Astrocyte (in vitro differentiated cells and primary cell): ENCODE data around the gene AQP3. TPM values are rescaled to one million over a fixed set of nuclear protein-coding genes. Genes with fewer than 3 reads are reported as not detected.

Source experiments
- DNase-seq: peaks from one replicate; pipeline ENCODE4 v3.0.0-alpha.2; 2010; ENCODE audit warnings: low read depth
- FAIRE-seq: peaks from 2 replicates; lab custom pipeline; 2011; peaks lifted over from hg19 to GRCh38; lab: Jason Lieb, UNC
- H2AFZ ChIP-seq: 2 replicates; pipeline ENCODE4 v1.6.0; 2012; ENCODE audit warnings: low read depth, low read length, inconsistent platforms
- H3K27ac ChIP-seq: 2 replicates; pipeline ENCODE4 v1.5.1; 2011; ENCODE audit warnings: low read depth, low read length, inconsistent platforms
- H3K27me3 ChIP-seq: 2 replicates; pipeline ENCODE4 v1.6.0; 2011; ENCODE audit warnings: low read length, inconsistent platforms; ENCODE audit not compliant: insufficient read depth
- H3K36me3 ChIP-seq: 2 replicates; pipeline ENCODE4 v1.5.1; 2011; ENCODE audit warnings: low read length, inconsistent platforms; ENCODE audit not compliant: insufficient read depth
- H3K4me1 ChIP-seq: 2 replicates; pipeline ENCODE4 v1.5.1; 2011; ENCODE audit warnings: low read length, inconsistent platforms; ENCODE audit not compliant: insufficient read depth
- H3K4me2 ChIP-seq: 2 replicates; pipeline ENCODE4 v1.6.0; 2012; ENCODE audit warnings: low read length, inconsistent platforms
- H3K4me3 ChIP-seq: 2 replicates; pipeline ENCODE4 v1.5.1; 2011; ENCODE audit warnings: low read depth, mild to moderate bottlenecking, low read length, inconsistent platforms; ENCODE audit not compliant: insufficient read depth
- H3K79me2 ChIP-seq: 2 replicates; pipeline ENCODE4 v1.6.0; 2012; ENCODE audit warnings: mild to moderate bottlenecking, low read length, inconsistent platforms; ENCODE audit not compliant: insufficient read depth
- H3K9ac ChIP-seq: 2 replicates; pipeline ENCODE4 v1.6.0; 2012; ENCODE audit warnings: mild to moderate bottlenecking, low read length, inconsistent platforms
- H3K9me3 ChIP-seq: 2 replicates; pipeline ENCODE4 v1.5.1; 2012; ENCODE audit warnings: low read depth, mild to moderate bottlenecking, low read length, inconsistent platforms; ENCODE audit not compliant: insufficient read depth
- H4K20me1 ChIP-seq: 2 replicates; pipeline ENCODE4 v1.6.0; 2012; ENCODE audit warnings: low read length, inconsistent platforms; ENCODE audit not compliant: insufficient read depth
- H3K27ac Mint-ChIP-seq: one replicate; pipeline ENCODE4 v1.8.0; 2021; ENCODE audit warnings: mild to moderate bottlenecking, mixed read lengths; ENCODE audit not compliant: unreplicated experiment
- H3K27me3 Mint-ChIP-seq: one replicate; pipeline ENCODE4 v1.8.0; 2021; ENCODE audit warnings: low read depth, mixed read lengths; ENCODE audit not compliant: unreplicated experiment
- H3K36me3 Mint-ChIP-seq: one replicate; pipeline ENCODE4 v1.8.0; 2021; ENCODE audit warnings: low read depth, mixed read lengths; ENCODE audit not compliant: unreplicated experiment
- H3K4me1 Mint-ChIP-seq: one replicate; pipeline ENCODE4 v1.8.0; 2021; ENCODE audit warnings: low read depth, mixed read lengths; ENCODE audit not compliant: unreplicated experiment
- H3K4me3 Mint-ChIP-seq: one replicate; pipeline ENCODE4 v1.8.0; 2021; ENCODE audit warnings: mild to moderate bottlenecking, moderate library complexity, mixed read lengths; ENCODE audit not compliant: unreplicated experiment
- H3K9me3 Mint-ChIP-seq: one replicate; pipeline ENCODE4 v1.8.0; 2021; ENCODE audit warnings: mild to moderate bottlenecking, mixed read lengths; ENCODE audit not compliant: unreplicated experiment
- EZH2 ChIP-seq: IDR thresholded peaks from 2 replicates; pipeline ENCODE4 v1.6.1; 2012; ENCODE audit warnings: mild to moderate bottlenecking, low read length, inconsistent platforms; ENCODE audit not compliant: insufficient read depth
- total RNA-seq: library from RNA; stranded (reverse); gene quantifications from 2 replicates; pipeline ENCODE4 v1.2.1, GENCODE V29; 2021
- TF ChIP-seq, protein P1 (sequence below): IDR thresholded peaks from 2 replicates; pipeline ENCODE4 v1.5.1; 2011; ENCODE audit warnings: low read depth, mild to moderate bottlenecking, inconsistent platforms, low read length, moderate library complexity; ENCODE audit not compliant: insufficient read depth

Gene AQP3
- total RNA-seq, 1 donor from 2014 or later, result 3.2 TPM

DNA sequence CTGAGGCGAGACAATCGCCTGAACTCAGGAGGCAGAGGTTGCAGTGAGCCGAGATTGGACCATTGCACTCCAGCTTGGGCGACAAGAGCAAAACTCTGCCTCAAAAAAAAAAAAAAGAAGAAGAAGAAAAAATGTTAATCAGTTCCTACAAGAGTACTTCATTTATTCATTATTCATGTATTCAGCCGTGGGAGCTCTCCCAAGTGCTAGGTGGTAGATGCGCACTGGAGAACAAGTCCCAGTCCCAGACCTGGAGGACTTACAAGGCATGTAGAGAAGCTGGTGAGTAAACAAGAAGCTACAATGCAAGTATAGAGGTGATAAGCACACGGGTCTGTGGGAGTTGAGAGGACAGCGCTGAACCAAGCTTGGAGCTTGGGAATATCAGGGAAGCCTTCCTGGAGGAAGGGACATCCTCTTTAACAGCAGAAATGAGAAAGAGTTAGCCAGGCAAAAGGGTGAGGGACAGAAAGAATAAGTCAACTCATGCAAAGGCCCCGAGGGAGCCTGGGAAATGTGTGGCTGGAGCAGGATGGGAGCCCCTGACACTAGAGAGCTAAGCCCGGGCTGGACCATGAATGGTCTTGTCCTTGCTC lies 27.6 kb downstream of the AQP3 start:
- Histone ChIP-seq H3K9me3 (no peaks in the 10 kb centered on the region), H3K9ac (no peak overlapping the region), H3K4me2 (no peak overlapping the region), H3K27me3 (peaks cover 14% of the 10 kb centered on the region), H3K4me3 (no peak overlapping the region), H2AFZ (no peak overlapping the region), H3K27ac (no peak overlapping the region), H4K20me1 (no peaks in the 10 kb centered on the region), H3K36me3 (no peaks in the 10 kb centered on the region), H3K79me2 (no peaks in the 10 kb centered on the region), H3K4me1 (no peaks in the 10 kb centered on the region)
- Mint-ChIP-seq H3K9me3 (peaks cover 5% of the 10 kb centered on the region), H3K4me1 (peaks cover 3% of the 10 kb centered on the region), H3K27me3 (peaks cover 40% of the 10 kb centered on the region), H3K36me3 (no peaks in the 10 kb centered on the region), H3K27ac (no peak overlapping the region), H3K4me3 (no peak overlapping the region)
- DNase-seq (no peak), FAIRE-seq (no peak)
- no peak for TF ChIP-seq EZH2
- TF ChIP-seq, protein P1, sequence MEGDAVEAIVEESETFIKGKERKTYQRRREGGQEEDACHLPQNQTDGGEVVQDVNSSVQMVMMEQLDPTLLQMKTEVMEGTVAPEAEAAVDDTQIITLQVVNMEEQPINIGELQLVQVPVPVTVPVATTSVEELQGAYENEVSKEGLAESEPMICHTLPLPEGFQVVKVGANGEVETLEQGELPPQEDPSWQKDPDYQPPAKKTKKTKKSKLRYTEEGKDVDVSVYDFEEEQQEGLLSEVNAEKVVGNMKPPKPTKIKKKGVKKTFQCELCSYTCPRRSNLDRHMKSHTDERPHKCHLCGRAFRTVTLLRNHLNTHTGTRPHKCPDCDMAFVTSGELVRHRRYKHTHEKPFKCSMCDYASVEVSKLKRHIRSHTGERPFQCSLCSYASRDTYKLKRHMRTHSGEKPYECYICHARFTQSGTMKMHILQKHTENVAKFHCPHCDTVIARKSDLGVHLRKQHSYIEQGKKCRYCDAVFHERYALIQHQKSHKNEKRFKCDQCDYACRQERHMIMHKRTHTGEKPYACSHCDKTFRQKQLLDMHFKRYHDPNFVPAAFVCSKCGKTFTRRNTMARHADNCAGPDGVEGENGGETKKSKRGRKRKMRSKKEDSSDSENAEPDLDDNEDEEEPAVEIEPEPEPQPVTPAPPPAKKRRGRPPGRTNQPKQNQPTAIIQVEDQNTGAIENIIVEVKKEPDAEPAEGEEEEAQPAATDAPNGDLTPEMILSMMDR, result no peak

DNA sequence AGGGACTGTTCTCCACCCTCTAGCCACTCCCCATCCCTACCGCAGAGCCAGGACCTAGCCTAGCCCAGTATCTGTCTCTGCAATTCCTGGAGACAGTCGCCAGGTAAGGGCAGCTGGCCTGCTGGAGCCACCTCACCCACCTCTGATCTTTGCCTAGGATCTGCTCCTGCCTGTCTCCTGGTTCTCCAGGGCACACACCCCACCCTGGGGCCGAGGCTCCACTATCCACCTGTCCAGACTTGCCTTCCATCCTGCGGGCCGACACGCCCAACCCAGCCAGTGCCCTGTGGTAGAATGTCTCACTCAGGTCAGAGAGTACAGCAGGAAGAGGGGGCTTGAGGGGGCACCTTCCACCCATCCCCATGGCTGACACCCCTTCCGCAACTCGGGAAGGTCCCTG lies 29.3 kb downstream of the AQP3 start:
- Mint-ChIP-seq H3K4me3 (no peak overlapping the region), H3K27ac (no peak overlapping the region), H3K9me3 (peaks cover 5% of the 10 kb centered on the region), H3K27me3 (peaks cover 44% of the 10 kb centered on the region), H3K36me3 (no peaks in the 10 kb centered on the region), H3K4me1 (peaks cover 3% of the 10 kb centered on the region)
- no peaks in the 10 kb centered on the region for H3K9me3 ChIP-seq
- no peak overlapping the region for H3K9ac ChIP-seq
- no peak for DNase-seq
- H3K36me3 ChIP-seq, result no peaks in the 10 kb centered on the region
- no peak overlapping the region for H2AFZ ChIP-seq
- H3K4me3 ChIP-seq, result no peak overlapping the region
- H4K20me1 ChIP-seq, result no peaks in the 10 kb centered on the region
- no peak for FAIRE-seq
- TF ChIP-seq, protein P1, result no peak
- TF ChIP-seq EZH2, result no peak
- H3K27ac ChIP-seq, result no peak overlapping the region
- no peak overlapping the region for H3K4me2 ChIP-seq
- peaks cover 14% of the 10 kb centered on the region for H3K27me3 ChIP-seq
- no peaks in the 10 kb centered on the region for H3K4me1 ChIP-seq
- no peaks in the 10 kb centered on the region for H3K79me2 ChIP-seq

DNA sequence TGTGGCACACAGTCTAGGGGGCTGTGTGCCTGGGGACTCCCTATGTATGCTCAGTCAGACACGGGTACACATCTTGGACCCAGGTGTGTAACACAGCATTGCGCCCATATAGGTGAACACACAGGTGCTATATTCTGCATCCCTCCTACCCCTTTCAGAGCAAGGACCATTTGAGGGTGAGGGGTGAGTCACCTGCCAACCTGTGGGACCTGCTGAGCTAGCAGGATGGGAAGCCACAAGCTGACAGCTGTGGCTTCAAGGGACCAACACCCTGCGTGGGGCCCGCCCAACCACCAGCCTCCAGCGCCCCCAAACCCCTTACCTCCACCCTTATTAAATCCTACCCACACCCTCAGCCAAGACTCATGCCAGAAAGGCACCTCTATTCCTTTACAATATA lies 30.4 kb downstream of the AQP3 start:
- H3K9me3 ChIP-seq, result no peaks in the 10 kb centered on the region
- no peaks in the 10 kb centered on the region for H3K4me1 ChIP-seq
- H3K4me2 ChIP-seq, result no peak overlapping the region
- Mint-ChIP-seq H3K4me3 (no peak overlapping the region), H3K4me1 (peaks cover 3% of the 10 kb centered on the region), H3K36me3 (no peaks in the 10 kb centered on the region), H3K27me3 (peaks cover 44% of the 10 kb centered on the region), H3K9me3 (peaks cover 5% of the 10 kb centered on the region), H3K27ac (no peak overlapping the region)
- H3K36me3 ChIP-seq, result no peaks in the 10 kb centered on the region
- H3K27ac ChIP-seq, result no peak overlapping the region
- H3K27me3 ChIP-seq, result peaks cover 14% of the 10 kb centered on the region
- TF ChIP-seq, protein P1, result no peak
- TF ChIP-seq EZH2, result no peak
- FAIRE-seq, result no peak
- H4K20me1 ChIP-seq, result no peaks in the 10 kb centered on the region
- no peak overlapping the region for H2AFZ ChIP-seq
- DNase-seq, result no peak
- no peak overlapping the region for H3K9ac ChIP-seq
- no peaks in the 10 kb centered on the region for H3K79me2 ChIP-seq
- no peak overlapping the region for H3K4me3 ChIP-seq
